ENCODE measurements around the gene POTEF.
"Not testable (repeated sequence)": the region's sequence is repeated elsewhere in the genome, so short reads cannot be mapped to it uniquely, and the experiment has no call there.

POTEF gene

GRCh38 chr2:130152816-130153595 is 24.0 kb upstream of the POTEF start:
- no peak for DNase-seq

- not testable (repeated sequence) for DNase-seq
Observed at GRCh38 chr2:130152136-130152815, 23.3 kb upstream of the POTEF start.

GRCh38 chr2:130151145-130151512 is 22.1 kb upstream of the POTEF start:
- not testable (repeated sequence) for DNase-seq

- DNase-seq: no peak
Observed at GRCh38 chr2:130150181-130151144, 21.4 kb upstream of the POTEF start.

GRCh38 chr2:130148515-130148914 is 19.5 kb upstream of the POTEF start:
- DNase-seq: not testable (repeated sequence)

- peak; percentile 51 for DNase-seq
Observed at GRCh38 chr2:130145006-130145414, 16.0 kb upstream of the POTEF start, which contains the start of gene CCDC74B. CCDC74B (minus strand) TSS chr2:130145112; CDS start chr2:130144996, 116 bp downstream.

GRCh38 chr2:130143266-130144039 is 14.4 kb upstream of the POTEF start:
- DNase-seq: not testable (repeated sequence)

- DNase-seq: not testable (repeated sequence)
Observed at GRCh38 chr2:130142396-130143265, 13.6 kb upstream of the POTEF start.

- DNase-seq: not testable (repeated sequence)
Observed at GRCh38 chr2:130141645-130142370, 12.8 kb upstream of the POTEF start.

GRCh38 chr2:130141002-130141401 is 12.0 kb upstream of the POTEF start:
- DNase-seq: not testable (repeated sequence)

- not testable (repeated sequence) for DNase-seq
Observed at GRCh38 chr2:130140516-130140915, 11.5 kb upstream of the POTEF start.

GRCh38 chr2:130139331-130140280 is 10.6 kb upstream of the POTEF start:
- DNase-seq: not testable (repeated sequence)

GRCh38 chr2:130138841-130139251 is 9.8 kb upstream of the POTEF start:
- not testable (repeated sequence) for DNase-seq

GRCh38 chr2:130138326-130138725 is 9.3 kb upstream of the POTEF start:
- not testable (repeated sequence) for DNase-seq

- DNase-seq: not testable (repeated sequence)
Observed at GRCh38 chr2:130137118-130137517, 8.1 kb upstream of the POTEF start.

GRCh38 chr2:130136546-130136945 is 7.5 kb upstream of the POTEF start:
- DNase-seq: not testable (repeated sequence)

- DNase-seq: no peak
Observed at GRCh38 chr2:130135692-130136541, 6.9 kb upstream of the POTEF start.

GRCh38 chr2:130128464-130128863 is 558 bp downstream of the POTEF start:
- not testable (repeated sequence) for DNase-seq
